Stimulated activated CD8-positive, alpha-beta memory T cell treated with anti-CD3 and anti-CD28 coated beads, Interleukin-15, amount 100 ng/mL, for 1 hour (primary cell): ENCODE measurements around the gene SIRT6.
"Not testable (repeated sequence)": the region's sequence is repeated elsewhere in the genome, so short reads cannot be mapped to it uniquely, and the experiment has no call there.

ENCODE experiments used
- DNase-seq: peaks from one replicate; pipeline ENCODE4 v3.0.0-alpha.2; 2020; ENCODE audit warnings: low read depth

SIRT6 gene

DNA sequence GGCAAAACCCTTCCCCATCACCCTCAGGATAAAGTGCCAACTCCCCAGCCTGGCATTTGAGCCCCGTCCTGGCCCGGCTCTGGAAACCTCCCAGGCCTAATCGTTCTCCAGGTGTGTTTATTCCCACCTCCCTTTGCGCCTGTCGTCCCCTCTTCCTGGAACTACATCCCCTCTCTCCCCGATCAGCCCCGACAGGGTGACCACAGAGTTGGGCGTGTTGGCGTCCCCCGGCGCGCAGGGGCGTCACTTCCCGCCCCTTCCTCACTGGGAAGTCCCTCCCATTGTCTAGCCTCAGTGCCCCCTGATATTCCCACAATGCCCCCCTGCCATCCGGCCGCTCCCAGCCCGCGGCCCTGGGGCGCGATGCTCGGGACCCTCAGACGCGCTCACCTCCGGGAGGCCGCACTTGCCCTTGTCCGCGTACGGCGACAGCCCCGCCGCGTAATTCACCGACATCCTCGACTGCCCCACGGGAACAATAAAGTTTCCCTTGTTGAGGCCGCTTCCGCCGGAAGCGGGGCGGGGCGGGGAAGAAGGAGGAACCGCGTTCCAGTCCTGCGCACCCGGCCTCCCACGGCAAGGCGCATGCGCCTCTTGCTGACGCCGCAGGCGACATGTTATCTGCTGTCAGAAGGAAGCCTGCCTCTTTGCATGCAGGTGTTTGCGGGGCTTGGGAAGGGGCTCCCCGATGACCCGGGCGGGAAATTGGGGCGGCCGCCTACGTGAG, at the start of gene SIRT6, which contains the start of gene ANKRD24:
Gene SIRT6 (minus strand): TSS at position 480 of the 727 bp plus-strand sequence. CDS start 24 bp downstream, at position 456.
Gene ANKRD24 (plus strand): TSS at position 606 of the 727 bp plus-strand sequence. CDS start 3,737 bp downstream, outside the sequence.
- peak; percentile 90 for DNase-seq

DNA sequence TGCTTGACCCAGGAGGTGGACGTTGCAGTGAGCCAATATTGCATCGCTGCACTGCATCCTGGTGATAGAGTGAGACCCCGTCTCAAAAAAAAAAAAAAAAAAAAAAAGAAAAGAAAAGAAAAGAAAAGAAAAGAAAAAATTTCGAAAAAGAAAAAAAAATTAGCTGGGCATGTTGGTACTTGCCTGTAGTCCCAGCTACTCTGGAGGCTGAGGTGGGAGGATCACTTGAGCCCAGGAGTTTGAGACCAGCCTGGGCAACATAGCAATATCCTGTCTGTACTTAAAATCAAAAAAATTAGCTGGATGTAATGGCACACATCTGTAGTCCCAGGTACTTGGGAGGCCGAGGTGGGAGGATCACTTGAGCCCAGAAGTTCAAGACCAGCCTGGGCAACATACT, 49.8 kb upstream of the SIRT6 start:
- not testable (repeated sequence) for DNase-seq

DNA sequence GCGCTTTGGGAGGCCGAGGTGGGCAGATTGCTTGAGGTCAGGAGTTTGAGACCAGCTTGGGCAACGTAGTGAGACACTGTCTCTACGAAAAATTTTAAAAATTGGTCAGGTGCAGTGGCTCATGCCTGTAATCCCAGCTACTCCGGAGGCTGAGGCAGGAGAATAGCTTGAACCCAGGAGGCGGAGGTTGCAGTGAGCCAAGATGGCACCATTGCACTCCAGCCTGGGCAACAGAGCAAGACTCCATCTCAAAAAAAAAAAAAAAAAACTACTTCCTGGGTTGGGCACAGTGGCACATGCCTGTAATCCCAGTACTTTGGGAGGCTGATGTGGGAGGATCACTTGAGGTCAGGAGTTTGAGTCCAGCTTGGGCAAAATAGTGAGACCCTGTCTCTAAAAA, 49.2 kb upstream of the SIRT6 start:
- not testable (repeated sequence) for DNase-seq

DNA sequence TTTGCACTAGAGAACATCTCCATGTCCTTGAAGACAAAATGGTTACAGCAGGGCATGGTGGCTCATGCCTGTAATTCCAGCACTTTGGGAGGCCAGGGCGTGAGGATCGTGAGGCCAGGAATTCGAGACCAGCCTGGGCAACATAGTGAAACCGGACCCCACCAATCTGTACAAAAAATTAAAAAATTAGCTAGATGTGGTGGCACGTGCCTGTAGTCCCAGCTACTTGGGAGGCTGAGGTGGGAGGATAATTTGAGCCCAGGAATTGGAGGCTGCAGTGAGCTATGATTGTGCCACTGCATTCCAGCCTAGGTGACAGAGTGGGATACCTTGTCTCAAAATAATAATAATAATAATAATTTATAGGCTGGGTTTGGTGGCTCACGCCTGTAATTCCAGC, 47.9 kb upstream of the SIRT6 start:
- DNase-seq, result not testable (repeated sequence)

DNA sequence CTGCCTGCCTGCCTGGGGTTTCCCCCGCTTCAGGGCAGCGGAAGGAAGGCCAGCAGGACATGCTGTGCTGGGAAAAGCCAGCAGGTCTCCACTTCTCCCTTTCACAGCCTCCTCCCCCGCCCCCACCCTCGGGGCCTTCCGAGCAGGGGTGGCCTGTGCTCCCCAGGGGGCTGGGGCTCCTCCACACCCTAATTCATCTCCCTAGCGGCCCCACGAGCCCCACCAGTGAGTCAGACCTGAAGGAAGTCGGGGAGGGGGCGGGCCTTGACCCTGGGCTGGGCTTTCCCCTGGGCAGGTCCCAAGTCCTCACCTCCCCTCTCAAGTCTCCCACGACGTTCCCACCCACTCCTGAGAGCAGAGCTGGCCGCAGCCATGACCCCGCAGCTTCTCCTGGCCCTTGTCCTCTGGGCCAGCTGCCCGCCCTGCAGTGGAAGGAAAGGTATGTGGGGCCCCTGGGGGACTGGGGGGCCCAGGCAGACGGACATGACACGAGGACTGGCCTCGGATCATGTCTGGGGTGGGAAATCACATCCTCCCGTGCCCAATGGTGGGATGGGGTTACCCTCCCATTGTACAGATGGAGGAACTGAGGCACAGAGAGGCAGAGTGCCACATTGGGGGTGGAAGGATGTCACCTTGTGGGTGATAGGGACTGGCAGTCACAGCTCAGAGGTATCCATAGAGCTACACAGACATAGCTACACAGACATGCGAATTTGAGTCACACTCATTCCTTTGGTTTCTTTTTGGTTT, 47.0 kb upstream of the SIRT6 start, which contains the start of gene EBI3:
Gene EBI3 (plus strand): TSS at position 345 of the 753 bp plus-strand sequence. CDS start 28 bp downstream, at position 373.
- no peak for DNase-seq

DNA sequence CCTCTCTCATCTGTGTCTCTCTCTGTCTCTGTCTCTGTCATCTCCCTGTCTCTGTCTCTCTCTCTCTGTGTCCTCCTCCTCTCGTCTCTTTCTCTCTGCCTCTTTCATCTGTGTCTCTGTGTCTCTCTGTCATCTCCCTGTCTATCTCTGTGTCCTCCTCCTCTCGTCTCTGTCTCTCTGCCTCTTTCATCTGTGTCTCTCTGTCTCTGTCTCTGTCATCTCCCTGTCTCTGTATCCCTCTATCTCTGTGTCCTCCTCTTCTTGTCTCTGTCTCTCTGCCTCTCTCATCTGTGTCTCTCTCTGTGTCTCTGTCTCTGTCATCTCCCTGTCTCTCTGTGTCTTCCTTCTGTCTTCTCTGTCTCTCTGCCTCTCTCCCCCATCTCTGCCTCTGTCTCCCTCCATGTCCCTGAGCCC, 46.4 kb upstream of the SIRT6 start:
- DNase-seq, result no peak

GRCh38 chr19:4227771-4228170, 45.4 kb upstream of the SIRT6 start:
- DNase-seq, result no peak

GRCh38 chr19:4225885-4226284, 43.5 kb upstream of the SIRT6 start:
- no peak for DNase-seq

- DNase-seq, result no peak
Measured at GRCh38 chr19:4224470-4224869, 42.1 kb upstream of the SIRT6 start.

DNA sequence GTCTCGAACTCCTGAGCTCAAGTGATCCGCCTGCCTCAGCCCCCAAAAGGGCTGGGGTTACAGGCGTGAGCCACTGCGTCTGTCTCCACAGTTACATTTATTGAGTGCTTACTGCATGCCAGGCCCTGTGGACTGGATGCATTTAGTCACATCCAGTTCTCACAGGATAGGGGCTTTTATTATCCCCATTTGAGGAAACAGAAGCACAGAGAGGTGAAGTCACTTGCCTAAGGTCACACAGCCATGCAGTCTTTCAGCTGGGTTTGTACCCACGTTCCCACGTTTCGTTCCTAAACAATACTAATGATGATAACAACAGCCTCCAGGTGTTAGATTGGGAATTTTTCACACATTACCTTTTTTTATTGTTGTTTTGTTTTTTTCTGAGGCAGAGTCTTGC, 37.8 kb upstream of the SIRT6 start:
- DNase-seq, result no peak

GRCh38 chr19:4218523-4218922, 36.2 kb upstream of the SIRT6 start:
- not testable (repeated sequence) for DNase-seq

DNA sequence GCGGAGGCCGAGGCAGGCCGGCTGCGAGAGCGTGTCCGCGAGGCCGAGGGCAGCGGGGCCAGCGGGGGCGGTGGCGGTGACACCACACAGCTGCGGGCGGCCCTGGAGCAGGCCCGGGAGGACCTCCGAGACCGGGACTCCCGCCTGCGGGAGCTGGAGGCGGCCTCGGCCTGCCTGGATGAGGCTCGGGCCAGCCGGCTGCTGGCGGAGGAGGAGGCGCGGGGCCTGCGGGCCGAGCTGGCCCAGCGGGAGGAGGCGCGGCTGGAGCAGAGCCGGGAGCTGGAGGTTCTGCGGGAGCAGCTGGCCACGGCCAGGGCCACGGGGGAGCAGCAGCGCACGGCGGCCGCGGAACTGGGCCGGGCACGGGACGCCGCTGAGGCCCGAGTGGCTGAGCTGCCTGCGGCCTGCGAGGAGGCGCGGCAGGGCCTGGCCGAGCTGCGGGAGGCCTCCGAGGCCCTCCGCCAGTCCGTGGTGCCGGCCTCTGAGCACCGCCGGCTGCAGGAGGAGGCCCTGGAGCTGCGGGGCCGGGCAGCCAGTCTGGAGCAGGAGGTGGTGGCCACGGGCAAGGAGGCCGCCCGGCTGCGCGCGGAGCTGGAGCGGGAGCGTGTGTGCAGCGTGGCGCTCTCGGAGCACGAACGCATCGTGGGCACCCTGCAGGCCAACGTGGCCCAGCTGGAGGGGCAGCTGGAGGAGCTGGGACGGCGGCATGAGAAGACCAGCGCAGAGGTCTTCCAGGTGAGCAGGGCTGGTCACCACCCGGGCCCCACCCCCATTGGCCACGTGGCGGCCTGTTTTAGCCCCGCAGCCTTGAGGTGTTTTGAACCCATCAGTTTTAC, 35.3 kb upstream of the SIRT6 start:
- DNase-seq, result no peak

GRCh38 chr19:4216846-4217245, 34.5 kb upstream of the SIRT6 start:
- no peak for DNase-seq

- DNase-seq, result no peak
Measured at GRCh38 chr19:4215807-4216206, 33.4 kb upstream of the SIRT6 start.

GRCh38 chr19:4213116-4213515, 30.8 kb upstream of the SIRT6 start:
- no peak for DNase-seq

DNA sequence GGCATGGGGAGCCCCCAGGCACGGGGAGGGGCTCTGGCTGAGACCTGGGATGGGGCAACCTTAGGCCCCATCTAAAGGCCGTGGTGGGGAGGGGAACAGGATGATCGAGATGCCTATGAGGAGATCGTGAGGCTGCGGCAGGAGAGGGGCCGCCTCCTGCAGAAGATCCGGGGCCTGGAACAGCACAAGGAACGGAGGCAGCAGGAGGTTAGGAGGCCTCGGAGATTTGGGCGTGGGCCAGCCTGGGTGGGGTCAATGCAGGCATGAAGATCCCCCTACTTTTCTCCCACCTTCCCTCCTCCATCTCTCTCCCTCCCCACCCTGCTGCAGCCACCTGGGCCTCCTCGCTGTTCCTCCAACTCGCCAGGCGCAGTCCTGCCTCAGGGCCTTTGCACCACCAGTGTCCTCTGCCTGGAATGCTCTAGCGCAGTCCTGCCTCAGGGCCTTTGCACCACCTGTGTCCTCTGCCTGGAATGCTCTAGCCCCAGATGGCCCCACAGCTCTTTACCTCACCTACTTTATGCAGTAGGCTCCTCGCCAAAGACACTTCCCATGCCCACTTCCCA, 27.9 kb upstream of the SIRT6 start:
- no peak for DNase-seq

GRCh38 chr19:4208385-4209094, 26.2 kb upstream of the SIRT6 start:
- no peak for DNase-seq

DNA sequence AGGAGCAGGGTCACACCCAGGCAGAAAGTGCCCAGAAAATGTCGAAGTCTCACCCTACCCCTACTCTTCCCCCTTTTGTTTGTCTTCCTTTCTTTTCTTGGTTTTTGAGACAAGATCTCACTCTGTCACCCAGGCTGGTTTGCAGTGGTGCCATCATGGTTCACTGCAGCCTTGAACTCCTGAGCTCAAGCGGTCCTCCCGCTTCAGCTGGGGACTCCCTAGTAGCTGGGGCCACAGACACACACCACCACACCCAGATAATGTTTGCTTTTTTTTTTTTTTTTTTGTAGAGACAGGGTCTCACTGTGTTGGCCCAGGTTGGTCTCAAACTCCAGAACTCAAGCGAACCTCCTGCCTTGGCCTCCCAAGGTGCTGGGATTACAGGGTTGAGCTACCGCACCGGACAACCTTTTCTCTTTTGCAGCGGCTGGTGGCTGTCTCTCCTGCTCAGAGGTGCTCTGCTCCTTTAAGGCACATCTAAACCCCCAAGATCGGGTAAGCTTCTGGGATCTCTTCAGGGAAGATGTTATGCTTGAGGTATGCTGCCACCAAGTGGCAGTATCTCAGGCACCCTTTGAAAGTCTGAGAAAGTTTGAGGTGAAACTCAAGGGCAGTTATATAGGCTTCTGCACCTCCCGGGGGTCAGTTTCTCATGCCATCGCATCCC, 24.6 kb upstream of the SIRT6 start:
- DNase-seq, result no peak

DNA sequence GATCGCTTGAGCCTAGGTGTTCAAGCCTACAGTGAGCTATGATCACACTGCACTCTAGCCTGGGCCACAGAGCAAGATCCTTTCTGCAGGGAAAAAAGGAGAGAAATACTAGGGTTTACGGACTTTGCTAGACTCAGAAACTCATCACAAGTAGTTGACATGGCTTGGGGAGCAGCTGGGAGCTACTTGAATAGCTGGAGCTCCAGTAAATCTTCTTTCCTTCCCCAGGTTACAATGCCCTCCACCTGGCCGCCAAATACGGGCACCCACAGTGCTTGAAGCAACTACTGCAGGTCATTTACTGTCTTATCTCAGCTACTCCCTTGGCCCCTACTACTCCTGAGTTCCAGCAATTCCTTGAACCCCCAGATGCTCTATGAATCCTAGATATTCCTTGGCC, 19.4 kb upstream of the SIRT6 start:
- DNase-seq, result no peak

GRCh38 chr19:4200940-4201542, 18.7 kb upstream of the SIRT6 start:
- no peak for DNase-seq
